PC-9 (cell line): Measurements from ENCODE around the gene LRRC8D.

Experiments
- CTCF ChIP-seq: fragments of 200-600 bp; sonication (generic); conservative IDR thresholded peaks from 2 replicates; pipeline ENCODE4 v1.6.1; 2017; ENCODE audit warnings: mixed run types, antibody characterized with exemption, mild to moderate bottlenecking, moderate library complexity
- EZH2 ChIP-seq: fragments of 200-600 bp; sonication (generic); IDR thresholded peaks from 2 replicates; pipeline ENCODE4 v1.8.0; 2017; ENCODE audit warnings: antibody characterized with exemption, low read depth

DNA sequence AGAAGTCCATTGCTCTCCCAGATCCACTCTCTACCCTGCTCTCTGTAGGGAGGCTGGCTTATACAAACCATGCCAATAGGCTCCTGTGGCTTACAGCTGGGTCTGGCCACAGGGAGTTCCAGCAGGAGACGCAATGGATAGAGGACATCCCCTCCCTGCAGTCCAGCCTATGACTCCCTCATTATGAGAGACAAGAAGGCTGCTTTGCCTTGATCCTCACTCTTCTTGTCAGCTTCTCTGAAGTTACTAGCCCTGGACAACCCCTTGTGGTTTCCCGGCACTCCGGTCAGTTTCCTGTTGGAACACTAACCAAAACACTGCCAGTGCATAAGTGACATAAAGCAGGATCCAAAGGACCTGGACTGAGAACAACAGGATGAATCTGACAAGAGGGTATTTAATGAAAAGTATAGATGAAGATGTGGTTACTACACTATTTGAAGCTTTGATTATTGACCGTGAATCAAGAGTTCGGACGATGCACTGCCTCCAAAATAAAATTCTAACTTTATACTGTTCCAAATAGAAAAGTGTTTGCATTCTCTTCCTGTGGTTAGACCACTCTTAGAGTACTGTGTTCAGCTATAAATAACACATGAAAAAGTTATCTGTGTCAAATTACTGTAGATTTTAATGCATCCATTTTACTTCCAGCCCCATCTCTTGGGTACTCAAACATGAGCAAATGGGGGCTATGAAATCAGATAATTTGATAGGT is 141.4 kb downstream of the LRRC8D start:
- TF ChIP-seq CTCF (no peak), EZH2 (no peak)
